IMR-90 (cell line): ENCODE measurements around the gene CNTN4. TPM values are rescaled to one million over a fixed set of nuclear protein-coding genes. Genes with fewer than 3 reads are reported as not detected.

Experiments used
- ATAC-seq: fragments of 200-7000 bp; cut with Tn5 transposase; 2 replicates; pipeline ENCODE4 v1.9.1; 2020; ENCODE audit warnings: low read depth, mild to moderate bottlenecking, moderate library complexity
- BruUV-seq: library from RNA; stranded (reverse); fragments of 400-500 nt; replicated peaks from 2 replicates; lab custom pipeline; 2021; lab: Mats Ljungman, UMichigan
- CTCF ChIA-PET: fragments of 300-600 bp; formaldehyde crosslinking; extraction: SDS; loops from one replicate; lab custom pipeline; 2021; ENCODE audit warnings: antibody characterized with exemption; lab: Yijun Ruan, JAX
- POLR2A ChIA-PET: fragments of 300-600 bp; sonication (Branson Sonifier 250); formaldehyde crosslinking; loops from one replicate; lab custom pipeline; 2022; ENCODE audit warnings: antibody characterized with exemption; ENCODE audit not compliant: unreplicated experiment; lab: Charles Lee
- DNase-seq: peaks from one replicate; pipeline ENCODE4 v3.0.0; 2013
- H2AFZ ChIP-seq: replicated peaks from 2 replicates; pipeline ENCODE3; 2013; ENCODE audit warnings: low read length, mild to moderate bottlenecking; ENCODE audit not compliant: poor library complexity
- H2AK5ac ChIP-seq: 2 replicates; pipeline ENCODE4 v1.6.1; 2013; ENCODE audit warnings: low read depth, low read length, inconsistent platforms
- H2AK9ac ChIP-seq: replicated peaks from 2 replicates; pipeline ENCODE3; 2013; ENCODE audit warnings: mild to moderate bottlenecking, low read depth, low read length, moderate library complexity; ENCODE audit not compliant: poor library complexity
- H2BK120ac ChIP-seq: 2 replicates; pipeline ENCODE4 v1.6.1; 2013; ENCODE audit warnings: low read depth, low read length, inconsistent platforms
- H2BK15ac ChIP-seq: 3 replicates; pipeline ENCODE4 v1.6.1; 2013; ENCODE audit warnings: low read depth, low read length, inconsistent platforms
- H2BK20ac ChIP-seq: 2 replicates; pipeline ENCODE4 v1.6.1; 2013; ENCODE audit warnings: low read depth, mild to moderate bottlenecking, inconsistent platforms, low read length, moderate library complexity
- H2BK5ac ChIP-seq: 2 replicates; pipeline ENCODE4 v1.6.1; 2013; ENCODE audit warnings: mild to moderate bottlenecking, low read depth, low read length, inconsistent platforms; ENCODE audit not compliant: poor library complexity, severe bottlenecking
- H3K14ac ChIP-seq: replicated peaks from 2 replicates; pipeline ENCODE4 v1.6.1; 2013; ENCODE audit warnings: low read depth, low read length, inconsistent platforms
- H3K18ac ChIP-seq: 2 replicates; pipeline ENCODE4 v1.6.1; 2013; ENCODE audit warnings: low read depth, low read length, control low read depth
- H3K23ac ChIP-seq: 2 replicates; pipeline ENCODE4 v1.6.1; 2013; ENCODE audit warnings: low read depth, low read length, inconsistent platforms
- H3K27ac ChIP-seq: 2 replicates; pipeline ENCODE4 v1.5.1; 2013; ENCODE audit warnings: mild to moderate bottlenecking, control low read depth, low read length; ENCODE audit not compliant: insufficient read depth
- H3K27me3 ChIP-seq: 2 replicates; pipeline ENCODE4 v1.6.1; 2013; ENCODE audit warnings: low read length; ENCODE audit not compliant: control insufficient read depth, insufficient read depth
- H3K36me3 ChIP-seq: 2 replicates; pipeline ENCODE4 v1.6.1; 2013; ENCODE audit warnings: low read length, mixed read lengths; ENCODE audit not compliant: control insufficient read depth, insufficient read depth
- H3K4ac ChIP-seq: 2 replicates; pipeline ENCODE4 v1.6.1; 2013; ENCODE audit warnings: low read depth, low read length, inconsistent platforms
- H3K4me1 ChIP-seq: 2 replicates; pipeline ENCODE4 v1.6.1; 2013; ENCODE audit warnings: low read length, mixed read lengths; ENCODE audit not compliant: control insufficient read depth, insufficient read depth
- H3K4me2 ChIP-seq: 2 replicates; pipeline ENCODE4 v1.6.1; 2013; ENCODE audit warnings: low read depth, mild to moderate bottlenecking, control low read depth, low read length, moderate library complexity
- H3K4me3 ChIP-seq: 2 replicates; pipeline ENCODE4 v1.5.1; 2013; ENCODE audit warnings: low read depth, mild to moderate bottlenecking, control low read depth, low read length, moderate library complexity; ENCODE audit not compliant: insufficient read depth
- H3K56ac ChIP-seq: 2 replicates; pipeline ENCODE4 v1.6.1; 2013; ENCODE audit warnings: low read length, inconsistent platforms; ENCODE audit not compliant: insufficient read depth; ENCODE audit errors: extremely low read depth
- H3K79me1 ChIP-seq, 2 experiments: 2 replicates each; pipeline ENCODE4 v1.6.1; 2013; ENCODE audit warnings: low read length in 2 of 2, inconsistent platforms in 1 of 2, low read depth in 1 of 2
- H3K9ac ChIP-seq: 2 replicates; pipeline ENCODE4 v1.6.1; 2013; ENCODE audit warnings: low read depth, low read length, control low read depth
- H3K9me1 ChIP-seq: 2 replicates; pipeline ENCODE4 v1.6.1; 2013; ENCODE audit warnings: low read length, inconsistent platforms; ENCODE audit not compliant: insufficient read depth
- H3K9me3 ChIP-seq: 2 replicates; pipeline ENCODE4 v1.6.1; 2013; ENCODE audit warnings: low read length; ENCODE audit not compliant: control insufficient read depth, insufficient read depth
- H4K20me1 ChIP-seq: 2 replicates; pipeline ENCODE4 v1.6.1; 2013; ENCODE audit warnings: low read length, inconsistent platforms; ENCODE audit not compliant: insufficient read depth
- H4K5ac ChIP-seq: 2 replicates; pipeline ENCODE4 v1.6.1; 2013; ENCODE audit warnings: mild to moderate bottlenecking, low read depth, low read length, control low read depth
- H4K8ac ChIP-seq, 2 experiments: 2 replicates each; pipeline ENCODE4 v1.6.1; 2013; ENCODE audit warnings: low read depth in 2 of 2, low read length in 2 of 2, control low read depth in 1 of 2, inconsistent platforms in 1 of 2
- H4K91ac ChIP-seq: 2 replicates; pipeline ENCODE4 v1.6.1; 2013; ENCODE audit warnings: low read depth, low read length, inconsistent platforms; ENCODE audit not compliant: insufficient read depth
- CHD1 ChIP-seq: IDR thresholded peaks from 2 replicates; pipeline ENCODE4 v1.6.1; 2012; ENCODE audit warnings: low read depth, low read length, improper control_type of control experiment
- CTCF ChIP-seq: conservative IDR thresholded peaks from 2 replicates; pipeline ENCODE4 v1.5.1; 2012; ENCODE audit warnings: mild to moderate bottlenecking, low read depth, low read length, improper control_type of control experiment
- ELK1 ChIP-seq: fragments of 150-350 bp; IDR thresholded peaks from 2 replicates; pipeline ENCODE4 v1.6.1; 2016; ENCODE audit warnings: low read depth, mild to moderate bottlenecking, low read length, moderate library complexity, borderline replicate concordance
- MAFK ChIP-seq: IDR thresholded peaks from 2 replicates; pipeline ENCODE4 v1.6.1; 2012; ENCODE audit warnings: low read depth, low read length, improper control_type of control experiment
- MAZ ChIP-seq: IDR thresholded peaks from 2 replicates; pipeline ENCODE4 v1.6.1; 2012; ENCODE audit warnings: low read depth, mild to moderate bottlenecking, low read length, improper control_type of control experiment, moderate library complexity, borderline replicate concordance
- MXI1 ChIP-seq: IDR thresholded peaks from 2 replicates; pipeline ENCODE4 v1.6.1; 2012; ENCODE audit warnings: low read depth, mild to moderate bottlenecking, low read length, moderate library complexity, borderline replicate concordance
- WGBS, 2 experiments: methylation state at CpG; one replicate each; pipeline versions ENCODE4 v1.1.5 to v1.1.7; 2013; ENCODE audit warnings: missing lambda C conversion rate in 2 of 2; ENCODE audit not compliant: insufficient read length in 1 of 2; ENCODE audit errors: extremely low coverage in 2 of 2; 5-methylcytosine and 5-hydroxymethylcytosine counted together
- dilution Hi-C: fragments of 300-500 bp; cut with HindIII; formaldehyde crosslinking; loops from one replicate; pipeline ENCODE4 v1.14.3; 2018; ENCODE audit warnings: low sequenced_read_pairs; ENCODE audit not compliant: unreplicated experiment
- in situ Hi-C: fragments of 300-500 bp; cut with MboI; formaldehyde crosslinking; loops from 3 replicates; pipeline ENCODE4 v1.14.3; 2019; ENCODE audit warnings: low sequenced_read_pairs, inconsistent platforms, mixed read lengths
- intact Hi-C: fragments of 100-400 bp; cut with micrococcal nuclease; formaldehyde crosslinking; loops from 2 replicates; pipeline ENCODE4 v1.10.0; 2022
- polyA plus RNA-seq, 3 experiments: library from polyadenylated mRNA; depleted of rRNA; stranded (reverse); fragments of >200 nt; gene quantifications; 2 replicates each; pipeline ENCODE4 v1.2.3, GENCODE V29; 2012; ENCODE audit warnings: low replicate concordance in 1 of 3
- total RNA-seq: library from RNA; depleted of rRNA; stranded (reverse); fragments of >200 nt; gene quantifications from 2 replicates; pipeline ENCODE4 v1.2.3, GENCODE V29; 2012

Gene CNTN4
- total and polyA plus RNA-seq, 2 of the 4 experiments (the other 2 are of a cell fraction) = under 0.01 TPM; not detected in 1

- H3K9ac ChIP-seq = no peak overlapping the region
- no peak overlapping the region for H3K4me2 ChIP-seq
- H4K5ac ChIP-seq = no peak overlapping the region
- DNase-seq = no peak
- ChIA-PET CTCF (no interaction called here), POLR2A (no interaction called here)
- H2BK15ac ChIP-seq = no peak overlapping the region
- no peaks in the 10 kb centered on the region for H3K9me1 ChIP-seq
- no peak overlapping the region for H3K27ac ChIP-seq
- H4K20me1 ChIP-seq = no peaks in the 10 kb centered on the region
- no peak for TF ChIP-seq MAZ
- TF ChIP-seq MAFK = no peak
- TF ChIP-seq ELK1 = no peak
- no peak for TF ChIP-seq MXI1
- no peak for TF ChIP-seq CTCF
- TF ChIP-seq CHD1 = no peak
- no peak overlapping the region for H3K14ac ChIP-seq
- no peak for ATAC-seq
- H3K4me1 ChIP-seq = no peaks in the 10 kb centered on the region
- no TSS peak for BruUV-seq
- no peak overlapping the region for H2AK9ac ChIP-seq
- H3K56ac ChIP-seq = no peak overlapping the region
- dilution Hi-C loops = no loop called here
- H4K91ac ChIP-seq = no peak overlapping the region
- H2AK5ac ChIP-seq = no peak overlapping the region
- H2AFZ ChIP-seq = no peak overlapping the region
- no peak overlapping the region for H2BK120ac ChIP-seq
- no CpG with 5 or more reads among the region's 4 CpGs for WGBS, 2 experiments
- H3K9me3 ChIP-seq = peaks cover 6% of the 10 kb centered on the region
- no peak overlapping the region for H3K4me3 ChIP-seq
- no peak overlapping the region for H2BK5ac ChIP-seq
- H3K18ac ChIP-seq = no peak overlapping the region
- no peak overlapping the region for H3K4ac ChIP-seq
- no peak overlapping the region for H2BK20ac ChIP-seq
- H3K36me3 ChIP-seq = no peaks in the 10 kb centered on the region
- no peaks in the 10 kb centered on the region for H3K27me3 ChIP-seq
- in situ Hi-C loops = no loop called here
- H3K79me1 ChIP-seq = no peaks in the 10 kb centered on the region
- H3K23ac ChIP-seq = no peak overlapping the region
- intact Hi-C loops = no loop called here
- H4K8ac ChIP-seq = no peak overlapping the region
These were observed 727.4 kb downstream of the CNTN4 start for GRCh38 chr3:2826036-2826435.
